ENCODE data around the gene HMCN1.

DNA sequence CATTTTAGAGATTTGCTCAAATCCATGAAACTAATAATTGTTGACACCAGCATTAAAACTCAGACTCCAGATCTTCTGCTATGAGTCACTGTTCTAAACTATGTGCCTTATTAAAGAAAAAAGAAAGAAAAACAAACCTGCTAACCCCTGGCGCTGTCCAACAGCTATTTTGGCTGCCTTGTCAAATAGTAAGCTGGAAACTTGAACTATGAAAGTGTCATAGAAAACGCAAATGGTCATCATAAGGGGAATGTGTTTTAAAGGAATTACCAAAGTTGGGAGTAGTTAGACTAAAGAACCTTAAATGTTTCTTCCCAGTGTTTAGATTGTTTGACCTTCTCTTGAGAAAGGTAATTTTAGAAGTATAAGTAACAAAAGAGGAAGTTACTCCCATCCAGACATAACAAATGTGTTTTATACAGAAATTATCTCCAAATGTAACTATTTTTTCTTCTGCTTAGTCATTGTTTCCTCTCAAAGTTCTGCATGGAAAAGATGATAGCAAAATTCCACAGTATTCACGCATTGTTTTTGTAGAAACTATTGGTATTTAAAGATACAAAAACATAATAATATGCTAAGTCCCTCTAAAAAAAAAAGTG, 368.5 kb downstream of the HMCN1 start:
- TF ChIP-seq, protein P1, sequence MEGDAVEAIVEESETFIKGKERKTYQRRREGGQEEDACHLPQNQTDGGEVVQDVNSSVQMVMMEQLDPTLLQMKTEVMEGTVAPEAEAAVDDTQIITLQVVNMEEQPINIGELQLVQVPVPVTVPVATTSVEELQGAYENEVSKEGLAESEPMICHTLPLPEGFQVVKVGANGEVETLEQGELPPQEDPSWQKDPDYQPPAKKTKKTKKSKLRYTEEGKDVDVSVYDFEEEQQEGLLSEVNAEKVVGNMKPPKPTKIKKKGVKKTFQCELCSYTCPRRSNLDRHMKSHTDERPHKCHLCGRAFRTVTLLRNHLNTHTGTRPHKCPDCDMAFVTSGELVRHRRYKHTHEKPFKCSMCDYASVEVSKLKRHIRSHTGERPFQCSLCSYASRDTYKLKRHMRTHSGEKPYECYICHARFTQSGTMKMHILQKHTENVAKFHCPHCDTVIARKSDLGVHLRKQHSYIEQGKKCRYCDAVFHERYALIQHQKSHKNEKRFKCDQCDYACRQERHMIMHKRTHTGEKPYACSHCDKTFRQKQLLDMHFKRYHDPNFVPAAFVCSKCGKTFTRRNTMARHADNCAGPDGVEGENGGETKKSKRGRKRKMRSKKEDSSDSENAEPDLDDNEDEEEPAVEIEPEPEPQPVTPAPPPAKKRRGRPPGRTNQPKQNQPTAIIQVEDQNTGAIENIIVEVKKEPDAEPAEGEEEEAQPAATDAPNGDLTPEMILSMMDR (IDR thresholded peaks at IDR 0.05): no peak
- no peak for TF ChIP-seq POLR2AphosphoS5 (IDR thresholded peaks at IDR 0.05)
- TF ChIP-seq POLR2A (IDR thresholded peaks at IDR 0.05): no peak
